Kidney (tissue), 14 donors: ENCODE measurements around the gene TEX14. TPM values are rescaled to one million over a fixed set of nuclear protein-coding genes. Genes with fewer than 3 reads are reported as not detected.
"Not testable (repeated sequence)": the region's sequence is repeated elsewhere in the genome, so short reads cannot be mapped to it uniquely, and the experiment has no call there.

Source experiments
- DNase-seq, 5 donors: peaks; one replicate each; pipeline ENCODE4 v3.0.0-alpha.2; 2013 to 2020
- FAIRE-seq: peaks from 2 replicates; lab custom pipeline; 2012; peaks lifted over from hg19 to GRCh38; lab: Jason Lieb, UNC
- H3K27ac ChIP-seq, 2 donors: one replicate each; pipeline ENCODE4 v1.7.0; 2013; ENCODE audit warnings: low read depth in 2 of 2, low read length in 2 of 2, inconsistent platforms in 1 of 2
- H3K27me3 ChIP-seq: one replicate; pipeline ENCODE4 v1.7.1; 2013; ENCODE audit warnings: low read length, inconsistent platforms; ENCODE audit not compliant: control insufficient read depth, insufficient read depth
- H3K36me3 ChIP-seq, 3 donors: one replicate each; pipeline versions ENCODE4 v1.7.0 to v1.7.1; 2013; ENCODE audit warnings: low read length in 3 of 3, control low read depth in 1 of 3, inconsistent platforms in 1 of 3; ENCODE audit not compliant: insufficient read depth in 3 of 3, control insufficient read depth in 2 of 3
- H3K4me1 ChIP-seq, 3 donors: one replicate each; pipeline versions ENCODE4 v1.7.0 to v1.7.1; 2013; ENCODE audit warnings: low read length in 3 of 3, inconsistent platforms in 1 of 3, low read depth in 1 of 3; ENCODE audit not compliant: control insufficient read depth in 2 of 3, insufficient read depth in 2 of 3
- H3K4me3 ChIP-seq, 3 donors: one replicate each; pipeline versions ENCODE4 v1.7.0 to v1.8.1; 2013; ENCODE audit warnings: low read length in 3 of 3, control low read depth in 1 of 3, inconsistent platforms in 1 of 3
- H3K9ac ChIP-seq, 3 donors: one replicate each; pipeline versions ENCODE4 v1.7.0 to v1.7.1; 2013; ENCODE audit warnings: low read length in 3 of 3, control low read depth in 1 of 3, inconsistent platforms in 1 of 3
- H3K9me3 ChIP-seq, 3 donors: one replicate each; pipeline versions ENCODE4 v1.7.0 to v1.7.1; 2013; ENCODE audit warnings: low read length in 3 of 3, control low read depth in 1 of 3, inconsistent platforms in 1 of 3; ENCODE audit not compliant: control insufficient read depth in 2 of 3, insufficient read depth in 1 of 3
- intact Hi-C: fragments of 100-400 bp; cut with DNase I; formaldehyde crosslinking; loops from one replicate; pipeline ENCODE4 v1.11.1; 2022
- polyA plus RNA-seq: library from polyadenylated mRNA; stranded (reverse); fragments of 350-450 nt; fragmentation: Illumina TruSeq; extraction: RNeasy Lipid Tissue Mini Kit (QIAGEN cat#74804); gene quantifications from one replicate; pipeline ENCODE4 v1.2.3, GENCODE V29; 2014; ENCODE audit warnings: low read depth, low replicate concordance; ENCODE audit not compliant: insufficient read depth
- total RNA-seq: library from RNA; stranded (reverse); fragmentation: NEBNext Ultra II Directional; extraction: Animal tissue kit (Norgen Biotek cat#: 25700); gene quantifications from one replicate; pipeline ENCODE4 v1.2.1, GENCODE V29; 2021
- TF ChIP-seq, protein P1 (sequence below): IDR thresholded peaks from 3 replicates; pipeline ENCODE4 v1.5.1; 2012; ENCODE audit warnings: mild to moderate bottlenecking, moderate library complexity, borderline replicate concordance; ENCODE audit not compliant: insufficient read depth; ENCODE audit errors: extremely low read depth
- donor health status: control.
- donor health status: control.
- donor health status: control.
- donor health status: control.
- donor health status: control.
- donor health status: DM: yes; HTN: yes; CAD: no.
- donor health status: Normal renal cell carcinoma (clear cell type).

The TEX14 gene
- total and polyA plus RNA-seq, 2 donors from 2014 or later: 0.09 to 0.22 TPM

GRCh38 chr17:58688521-58688920, 3.3 kb downstream of the TEX14 start:
- H3K9me3 ChIP-seq: no peaks in the 10 kb centered on the region
- no peak for DNase-seq
- H3K36me3 ChIP-seq: no peaks in the 10 kb centered on the region
- no peak overlapping the region for H3K9ac ChIP-seq
- no peak overlapping the region for H3K27ac ChIP-seq
- no peak overlapping the region for H3K4me3 ChIP-seq
- intact Hi-C loops: no loop called here
- no peak for FAIRE-seq
- no peaks in the 10 kb centered on the region for H3K27me3 ChIP-seq
- TF ChIP-seq, protein P1, sequence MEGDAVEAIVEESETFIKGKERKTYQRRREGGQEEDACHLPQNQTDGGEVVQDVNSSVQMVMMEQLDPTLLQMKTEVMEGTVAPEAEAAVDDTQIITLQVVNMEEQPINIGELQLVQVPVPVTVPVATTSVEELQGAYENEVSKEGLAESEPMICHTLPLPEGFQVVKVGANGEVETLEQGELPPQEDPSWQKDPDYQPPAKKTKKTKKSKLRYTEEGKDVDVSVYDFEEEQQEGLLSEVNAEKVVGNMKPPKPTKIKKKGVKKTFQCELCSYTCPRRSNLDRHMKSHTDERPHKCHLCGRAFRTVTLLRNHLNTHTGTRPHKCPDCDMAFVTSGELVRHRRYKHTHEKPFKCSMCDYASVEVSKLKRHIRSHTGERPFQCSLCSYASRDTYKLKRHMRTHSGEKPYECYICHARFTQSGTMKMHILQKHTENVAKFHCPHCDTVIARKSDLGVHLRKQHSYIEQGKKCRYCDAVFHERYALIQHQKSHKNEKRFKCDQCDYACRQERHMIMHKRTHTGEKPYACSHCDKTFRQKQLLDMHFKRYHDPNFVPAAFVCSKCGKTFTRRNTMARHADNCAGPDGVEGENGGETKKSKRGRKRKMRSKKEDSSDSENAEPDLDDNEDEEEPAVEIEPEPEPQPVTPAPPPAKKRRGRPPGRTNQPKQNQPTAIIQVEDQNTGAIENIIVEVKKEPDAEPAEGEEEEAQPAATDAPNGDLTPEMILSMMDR: no peak
- H3K4me1 ChIP-seq: peaks cover 0 to 4% (median 4%) of the 10 kb centered on the region in 3 donors

DNA sequence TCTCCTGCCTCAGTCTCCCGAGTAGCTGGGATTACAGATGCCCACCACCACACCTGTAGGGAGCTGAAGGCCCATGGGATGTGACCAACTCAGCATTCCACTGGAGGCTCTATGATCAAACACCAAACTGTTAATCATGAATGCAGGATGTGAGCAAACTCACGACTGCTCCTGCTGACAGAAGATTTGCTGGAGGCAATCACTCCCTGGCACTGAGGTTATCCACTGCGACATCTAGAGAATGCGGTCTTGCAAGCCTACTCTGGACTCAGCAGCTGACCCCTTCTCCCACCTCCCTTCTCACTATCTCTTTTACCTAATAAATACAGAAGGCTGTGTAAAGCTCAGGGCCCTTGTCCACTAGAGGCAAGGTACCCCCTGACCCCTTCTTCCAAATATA, 4.9 kb downstream of the TEX14 start:
- no peak overlapping the region for H3K9ac ChIP-seq
- TF ChIP-seq, protein P1: no peak
- H3K9me3 ChIP-seq: no peaks in the 10 kb centered on the region
- H3K36me3 ChIP-seq: no peaks in the 10 kb centered on the region
- no peaks in the 10 kb centered on the region for H3K27me3 ChIP-seq
- FAIRE-seq: no peak
- peaks cover 0 to under 1% (median 0%) of the 10 kb centered on the region in 3 donors for H3K4me1 ChIP-seq
- H3K4me3 ChIP-seq: no peak overlapping the region
- DNase-seq: no peak
- H3K27ac ChIP-seq: no peak overlapping the region
- intact Hi-C loops: no loop called here

DNA sequence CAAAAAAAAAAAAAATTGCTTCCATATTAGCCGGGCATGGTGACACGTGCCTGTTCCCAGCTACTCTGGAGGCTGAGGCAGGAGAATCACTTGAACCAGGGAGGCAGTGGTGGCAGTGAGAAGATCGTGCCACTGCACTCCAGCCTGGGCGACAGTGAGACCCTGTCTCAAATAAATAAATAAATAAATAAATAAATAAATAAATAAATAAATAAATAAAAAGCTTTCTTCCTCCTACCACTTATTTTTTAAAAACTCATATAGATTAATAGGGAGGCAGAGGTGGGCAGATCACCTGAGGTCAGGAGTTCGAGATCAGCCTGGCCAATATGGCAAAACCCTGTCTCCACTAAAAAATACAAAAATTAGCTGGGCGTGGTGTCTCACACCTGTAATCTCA, 7.4 kb downstream of the TEX14 start:
- H3K27ac ChIP-seq, H3K9me3 ChIP-seq, H3K4me3 ChIP-seq, H3K36me3 ChIP-seq, DNase-seq, FAIRE-seq, intact Hi-C loops, H3K27me3 ChIP-seq, H3K9ac ChIP-seq, H3K4me1 ChIP-seq: not testable (repeated sequence)

- Histone ChIP-seq H3K27ac (no peak overlapping the region), H3K9me3 (no peaks in the 10 kb centered on the region), H3K27me3 (no peaks in the 10 kb centered on the region), H3K4me3 (no peak overlapping the region), H3K36me3 (no peaks in the 10 kb centered on the region), H3K9ac (no peak overlapping the region), H3K4me1 (no peaks in the 10 kb centered on the region)
- FAIRE-seq (no peak), DNase-seq (no peak)
- TF ChIP-seq, protein P1: no peak
- intact Hi-C loops: no loop called here
Measured at GRCh38 chr17:58684003-58684402, 7.8 kb downstream of the TEX14 start.
